GM21528 (cell line): ENCODE data around the gene CACNA1H.

Experiments
- ATAC-seq: cut with Tn5 transposase; IDR thresholded peaks from one replicate; pipeline ENCODE4 v1.9.1; 2021; ENCODE audit warnings: mild to moderate bottlenecking, moderate library complexity; ENCODE audit not compliant: unreplicated experiment, low FRiP score

The CACNA1H gene

GRCh38 chr16:1171001-1171400 is 18.1 kb downstream of the CACNA1H start:
- ATAC-seq: no peak

- no peak for ATAC-seq
Measured at GRCh38 chr16:1171854-1172428, 19.0 kb downstream of the CACNA1H start.

- ATAC-seq: no peak
Measured at GRCh38 chr16:1172651-1173050, 19.7 kb downstream of the CACNA1H start.

GRCh38 chr16:1173788-1174451 is 21.0 kb downstream of the CACNA1H start:
- ATAC-seq: no peak

- ATAC-seq: no peak
Measured at GRCh38 chr16:1174477-1175357, 21.8 kb downstream of the CACNA1H start.

GRCh38 chr16:1175566-1176279 is 22.8 kb downstream of the CACNA1H start:
- no peak for ATAC-seq

- no peak for ATAC-seq
Measured at GRCh38 chr16:1176280-1176897, 23.5 kb downstream of the CACNA1H start.

- no peak for ATAC-seq
Measured at GRCh38 chr16:1177053-1177452, 24.1 kb downstream of the CACNA1H start.

GRCh38 chr16:1177750-1178149 is 24.8 kb downstream of the CACNA1H start:
- ATAC-seq: no peak

- no peak for ATAC-seq
Measured at GRCh38 chr16:1178295-1178910, 25.5 kb downstream of the CACNA1H start.

- no peak for ATAC-seq
Measured at GRCh38 chr16:1180549-1181403, 27.9 kb downstream of the CACNA1H start.

GRCh38 chr16:1181404-1182315 is 28.8 kb downstream of the CACNA1H start:
- no peak for ATAC-seq

- no peak for ATAC-seq
Measured at GRCh38 chr16:1182316-1182671, 29.4 kb downstream of the CACNA1H start.

GRCh38 chr16:1182950-1183907 is 30.3 kb downstream of the CACNA1H start:
- ATAC-seq: no peak

GRCh38 chr16:1184156-1184868 is 31.4 kb downstream of the CACNA1H start:
- ATAC-seq: no peak

GRCh38 chr16:1184980-1185379 is 32.1 kb downstream of the CACNA1H start:
- no peak for ATAC-seq
